ENCODE measurements around the gene FRA10AC1.
"Not testable (repeated sequence)": the region's sequence is repeated elsewhere in the genome, so short reads cannot be mapped to it uniquely, and the experiment has no call there.

The FRA10AC1 gene

GRCh38 chr10:93704451-93704850 is 2.1 kb upstream of the FRA10AC1 start:
- no peak for DNase-seq

- no peak for DNase-seq
Observed at GRCh38 chr10:93703841-93704240, 1.4 kb upstream of the FRA10AC1 start.

- DNase-seq: no peak
Observed at GRCh38 chr10:93703066-93703465, 674 bp upstream of the FRA10AC1 start.

GRCh38 chr10:93701866-93702209 is 554 bp downstream of the FRA10AC1 start:
- peak; percentile 63 for DNase-seq

- no peak for DNase-seq
Observed at GRCh38 chr10:93697207-93697606, 5.2 kb downstream of the FRA10AC1 start.

DNA sequence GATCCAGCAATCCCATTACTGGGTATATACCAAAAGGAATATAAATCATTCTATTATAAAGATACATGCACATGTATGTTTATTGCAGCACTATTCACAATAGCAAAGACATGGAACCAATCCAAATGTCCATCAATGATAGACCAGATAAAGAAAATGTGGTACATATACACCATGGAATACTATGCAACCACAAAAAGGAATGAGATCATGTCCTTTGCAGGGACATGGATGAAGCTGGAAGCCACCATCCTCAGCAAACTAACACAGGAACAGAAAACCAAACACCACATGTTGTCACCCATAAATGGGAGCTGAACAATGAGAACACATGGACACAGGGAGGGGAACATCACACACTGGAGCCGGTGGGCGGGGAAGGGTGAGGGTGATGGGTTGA is 5.8 kb downstream of the FRA10AC1 start:
- not testable (repeated sequence) for DNase-seq

DNA sequence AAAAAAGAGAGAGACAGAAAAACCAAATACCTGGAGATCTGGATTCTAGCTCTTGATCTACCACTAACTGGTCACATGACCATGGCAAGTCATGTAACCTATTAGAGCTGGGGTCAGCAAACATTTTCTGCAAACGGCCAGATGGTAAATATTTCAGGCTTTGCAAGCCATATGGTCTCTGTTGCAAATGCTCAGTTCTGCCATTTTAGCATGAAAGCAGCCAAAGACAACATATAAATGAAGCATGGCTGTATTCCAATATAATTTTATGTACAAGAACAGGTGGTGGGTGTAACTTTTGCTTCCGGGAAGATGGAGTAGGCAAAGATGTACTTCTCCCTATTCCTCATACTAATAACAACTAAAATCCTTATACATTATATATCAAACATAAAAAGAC is 6.7 kb downstream of the FRA10AC1 start:
- no peak for DNase-seq

- no peak for DNase-seq
Observed at GRCh38 chr10:93687737-93688136, 14.7 kb downstream of the FRA10AC1 start.

- DNase-seq: no peak
Observed at GRCh38 chr10:93680412-93681047, 21.9 kb downstream of the FRA10AC1 start.

DNA sequence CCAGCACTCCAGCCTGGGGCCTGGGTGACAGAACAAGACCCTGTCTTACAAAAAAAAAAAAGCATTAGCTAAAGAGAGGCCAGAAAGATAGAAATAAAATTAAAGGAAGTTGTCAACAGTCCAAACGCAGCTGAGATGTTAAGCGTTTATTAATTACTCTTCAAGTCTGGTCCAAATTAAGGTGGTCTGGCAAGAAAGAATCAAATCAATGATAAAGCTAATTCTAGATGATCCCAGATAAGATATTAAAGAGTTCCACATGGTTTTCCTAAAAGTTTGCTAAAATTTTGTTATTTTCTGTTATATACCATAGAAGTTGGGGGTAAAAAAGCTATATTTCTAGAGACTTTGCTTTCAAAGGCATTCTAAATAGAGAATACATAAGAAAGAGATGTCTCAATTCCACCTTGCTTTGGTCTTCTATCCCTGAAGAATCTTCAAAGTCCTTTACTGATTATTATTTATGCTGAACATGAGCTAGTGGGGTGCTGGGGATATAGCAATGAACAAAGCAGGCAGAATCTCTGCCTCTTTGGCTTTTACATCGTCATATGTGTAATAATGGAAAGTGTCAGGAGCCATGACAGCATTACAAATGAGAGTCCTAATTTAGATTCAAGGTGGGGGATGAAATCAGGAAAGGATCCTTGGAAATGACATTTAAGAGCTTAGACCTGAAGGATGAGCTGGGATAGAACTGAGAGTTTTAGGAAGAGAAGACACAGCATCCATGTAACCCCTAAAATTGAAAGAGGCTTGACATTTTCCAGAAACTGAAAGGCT is 23.4 kb downstream of the FRA10AC1 start:
- no peak for DNase-seq

DNA sequence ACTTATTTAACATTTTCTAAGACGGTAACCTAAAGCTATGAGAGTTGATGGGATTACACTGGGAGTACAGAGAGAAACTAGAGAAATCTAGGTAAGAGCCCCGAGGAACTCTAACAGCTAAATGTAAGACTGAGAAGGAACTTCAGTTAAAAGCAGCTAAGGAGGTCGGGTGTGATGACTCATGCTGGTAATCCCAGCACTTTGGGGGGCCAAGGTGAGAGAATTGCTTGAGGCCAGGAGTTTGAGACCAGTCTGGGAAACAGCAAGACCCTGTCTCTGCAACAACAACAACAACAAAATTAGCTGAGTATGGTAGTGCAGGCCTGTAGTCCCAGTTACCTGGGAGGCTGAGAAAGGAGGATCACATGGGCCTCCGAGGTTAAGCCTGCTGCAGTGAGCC is 24.0 kb downstream of the FRA10AC1 start:
- DNase-seq: no peak

- no peak for DNase-seq
Observed at GRCh38 chr10:93673791-93674190, 28.6 kb downstream of the FRA10AC1 start.

DNA sequence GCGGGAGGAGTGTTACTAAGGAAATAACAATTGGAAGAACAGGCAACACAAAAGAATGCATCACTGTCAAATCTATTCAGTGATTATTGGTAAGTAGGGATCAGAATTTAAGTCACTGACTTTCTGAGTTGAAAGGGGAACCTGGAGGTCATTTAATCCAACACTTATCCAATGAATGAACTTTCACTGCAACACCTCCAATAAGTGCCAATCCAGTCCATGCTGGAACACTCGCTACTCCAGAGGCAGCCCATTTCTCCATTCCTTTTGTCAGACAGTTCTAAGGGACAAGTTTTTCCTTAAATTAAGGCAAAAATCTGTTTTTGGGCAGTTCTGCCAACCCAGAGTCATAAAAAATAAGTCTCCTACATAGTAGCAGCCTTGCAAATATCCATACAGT is 29.5 kb downstream of the FRA10AC1 start:
- DNase-seq: no peak

- no peak for DNase-seq
Observed at GRCh38 chr10:93672022-93672678, 30.2 kb downstream of the FRA10AC1 start.

- DNase-seq: no peak
Observed at GRCh38 chr10:93671042-93671441, 31.4 kb downstream of the FRA10AC1 start.

- no peak for DNase-seq
Observed at GRCh38 chr10:93670372-93670771, 32.0 kb downstream of the FRA10AC1 start.

DNA sequence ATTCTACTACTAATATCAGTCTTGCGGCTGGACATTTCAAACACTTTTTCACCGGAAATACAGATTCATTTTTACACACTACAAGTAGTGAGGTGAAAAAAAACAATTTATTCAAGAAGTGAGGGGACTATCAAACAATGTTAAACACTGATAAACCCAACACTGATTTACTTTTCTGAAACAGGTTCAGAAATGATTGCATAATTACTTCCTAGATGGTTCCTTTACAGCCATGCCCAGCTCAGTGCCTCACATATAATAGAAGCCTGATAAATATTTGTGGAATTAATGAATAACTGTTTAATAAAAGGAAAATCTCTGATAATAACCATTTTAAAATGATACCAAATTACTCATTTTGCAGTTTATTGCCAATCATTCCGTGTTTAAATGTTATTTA is 34.6 kb downstream of the FRA10AC1 start:
- DNase-seq: no peak

- DNase-seq: no peak
Observed at GRCh38 chr10:93666030-93666429, 36.4 kb downstream of the FRA10AC1 start.

DNA sequence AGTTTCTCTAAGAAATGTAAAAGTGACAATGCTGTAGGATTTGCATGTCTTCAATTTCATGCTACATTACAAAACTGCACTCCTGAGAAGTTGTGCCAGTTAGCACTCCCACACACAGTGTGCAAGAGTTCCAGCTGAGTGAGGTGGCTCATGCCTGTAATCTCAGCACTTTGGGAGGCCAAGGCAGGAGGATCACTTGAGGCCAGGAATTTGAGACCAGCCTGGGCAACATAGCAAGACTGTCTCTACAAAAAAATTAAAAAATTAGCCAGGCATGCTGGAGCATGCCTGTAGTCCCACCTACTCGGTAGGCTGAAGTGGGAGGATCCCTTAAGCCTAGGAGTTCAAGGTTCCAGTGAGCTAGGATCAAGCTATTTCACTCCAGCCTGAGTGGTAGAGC is 44.6 kb downstream of the FRA10AC1 start:
- DNase-seq: no peak

DNA sequence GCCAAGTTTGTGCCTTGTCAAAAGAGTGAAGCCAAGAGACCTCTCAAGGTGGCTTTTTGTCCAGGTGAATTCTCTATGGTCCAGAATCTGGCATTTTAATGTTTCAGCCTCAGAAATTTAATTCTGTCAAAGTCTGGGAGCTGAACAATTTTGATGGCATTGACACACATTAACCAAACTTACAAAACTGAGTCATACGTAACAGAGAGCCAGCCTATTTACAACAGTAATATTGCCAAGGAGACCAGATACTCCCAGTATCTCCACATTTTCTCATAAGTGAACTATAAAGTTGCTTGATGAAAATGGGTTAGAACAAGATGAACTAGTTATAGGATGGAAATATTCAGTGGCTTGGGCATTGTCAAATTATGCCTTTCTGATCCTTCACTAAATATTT is 46.2 kb downstream of the FRA10AC1 start:
- no peak for DNase-seq

GRCh38 chr10:93654201-93654600 is 48.2 kb downstream of the FRA10AC1 start:
- DNase-seq: no peak

DNA sequence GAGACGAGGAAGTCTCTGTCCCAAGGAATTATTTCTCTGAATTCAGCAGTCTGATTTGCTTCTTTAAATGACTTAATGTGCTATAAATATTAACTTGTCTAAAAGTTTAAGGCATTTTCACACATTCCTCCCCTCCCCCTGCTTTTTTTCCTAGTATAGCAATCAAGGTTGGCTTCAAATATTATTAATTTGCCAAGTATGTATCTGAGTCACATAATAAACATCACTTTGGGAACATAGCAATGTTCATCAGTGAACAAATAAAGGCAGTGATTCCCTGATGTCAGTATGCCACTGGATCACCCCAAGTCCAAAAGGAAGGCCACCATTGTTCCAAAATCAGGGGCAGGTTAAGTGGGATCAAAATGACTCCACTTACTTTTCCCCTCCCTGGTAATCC is 49.5 kb downstream of the FRA10AC1 start:
- no peak for DNase-seq

DNA sequence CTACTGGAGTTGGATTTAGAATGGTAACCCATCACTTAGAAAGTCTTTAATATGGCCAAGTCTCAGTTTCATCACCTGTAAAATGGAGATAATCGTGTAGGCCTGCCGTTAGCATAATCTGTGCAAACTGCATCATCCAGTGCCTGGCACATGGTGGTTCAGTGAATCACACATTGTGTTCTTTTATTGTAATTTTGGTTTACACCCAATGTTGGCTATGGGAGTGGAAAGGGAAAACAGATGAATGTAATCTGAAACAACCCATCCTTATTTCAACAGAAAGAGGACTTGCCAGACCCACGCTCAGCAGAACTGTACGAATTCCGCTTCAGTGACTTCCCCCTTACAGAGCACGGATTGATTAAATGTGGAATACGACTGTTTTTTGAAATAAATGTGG is 62.6 kb downstream of the FRA10AC1 start:
- no peak for DNase-seq
